ENCODE measurements around the gene GRK6.
"Not testable (repeated sequence)": the region's sequence is repeated elsewhere in the genome, so short reads cannot be mapped to it uniquely, and the experiment has no call there.

DNA sequence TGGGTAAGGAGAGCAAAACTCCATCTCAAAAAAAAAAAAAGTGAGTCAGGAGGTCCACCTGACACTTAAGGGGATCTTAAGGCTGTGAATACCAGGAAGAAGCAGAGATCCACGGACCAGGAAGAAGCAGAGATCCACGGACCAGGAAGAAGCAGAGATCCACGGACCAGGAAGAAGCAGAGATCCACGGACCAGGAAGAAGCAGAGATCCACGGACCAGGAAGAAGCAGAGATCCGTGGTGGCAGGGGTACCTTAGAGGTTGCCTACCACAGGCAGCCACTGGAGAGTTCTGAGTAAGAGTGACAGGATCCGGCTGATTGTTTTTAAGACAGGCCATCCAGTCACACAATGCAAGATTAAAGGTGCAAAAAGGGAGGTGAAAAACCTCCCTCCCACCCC, 6.0 kb upstream of the GRK6 start:
- TF ChIP-seq, protein P1, sequence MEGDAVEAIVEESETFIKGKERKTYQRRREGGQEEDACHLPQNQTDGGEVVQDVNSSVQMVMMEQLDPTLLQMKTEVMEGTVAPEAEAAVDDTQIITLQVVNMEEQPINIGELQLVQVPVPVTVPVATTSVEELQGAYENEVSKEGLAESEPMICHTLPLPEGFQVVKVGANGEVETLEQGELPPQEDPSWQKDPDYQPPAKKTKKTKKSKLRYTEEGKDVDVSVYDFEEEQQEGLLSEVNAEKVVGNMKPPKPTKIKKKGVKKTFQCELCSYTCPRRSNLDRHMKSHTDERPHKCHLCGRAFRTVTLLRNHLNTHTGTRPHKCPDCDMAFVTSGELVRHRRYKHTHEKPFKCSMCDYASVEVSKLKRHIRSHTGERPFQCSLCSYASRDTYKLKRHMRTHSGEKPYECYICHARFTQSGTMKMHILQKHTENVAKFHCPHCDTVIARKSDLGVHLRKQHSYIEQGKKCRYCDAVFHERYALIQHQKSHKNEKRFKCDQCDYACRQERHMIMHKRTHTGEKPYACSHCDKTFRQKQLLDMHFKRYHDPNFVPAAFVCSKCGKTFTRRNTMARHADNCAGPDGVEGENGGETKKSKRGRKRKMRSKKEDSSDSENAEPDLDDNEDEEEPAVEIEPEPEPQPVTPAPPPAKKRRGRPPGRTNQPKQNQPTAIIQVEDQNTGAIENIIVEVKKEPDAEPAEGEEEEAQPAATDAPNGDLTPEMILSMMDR (IDR thresholded peaks at IDR 0.05), result not testable (repeated sequence)
- TF ChIP-seq POLR2A, POLR2AphosphoS5, EP300 (IDR thresholded peaks at IDR 0.05): not testable (repeated sequence)
